Measurements from ENCODE around the gene OR8B4.

- TF ChIP-seq CTCF (IDR thresholded peaks at IDR 0.05) (no peak), POLR2A (IDR thresholded peaks at IDR 0.05) (no peak)
Observed at GRCh38 chr11:124454552-124454951, 29.9 kb upstream of the OR8B4 start.

All from Peyer's patch (tissue), 4 donors.